Measurements from ENCODE around the gene ANAPC4.

Gene ANAPC4

DNA sequence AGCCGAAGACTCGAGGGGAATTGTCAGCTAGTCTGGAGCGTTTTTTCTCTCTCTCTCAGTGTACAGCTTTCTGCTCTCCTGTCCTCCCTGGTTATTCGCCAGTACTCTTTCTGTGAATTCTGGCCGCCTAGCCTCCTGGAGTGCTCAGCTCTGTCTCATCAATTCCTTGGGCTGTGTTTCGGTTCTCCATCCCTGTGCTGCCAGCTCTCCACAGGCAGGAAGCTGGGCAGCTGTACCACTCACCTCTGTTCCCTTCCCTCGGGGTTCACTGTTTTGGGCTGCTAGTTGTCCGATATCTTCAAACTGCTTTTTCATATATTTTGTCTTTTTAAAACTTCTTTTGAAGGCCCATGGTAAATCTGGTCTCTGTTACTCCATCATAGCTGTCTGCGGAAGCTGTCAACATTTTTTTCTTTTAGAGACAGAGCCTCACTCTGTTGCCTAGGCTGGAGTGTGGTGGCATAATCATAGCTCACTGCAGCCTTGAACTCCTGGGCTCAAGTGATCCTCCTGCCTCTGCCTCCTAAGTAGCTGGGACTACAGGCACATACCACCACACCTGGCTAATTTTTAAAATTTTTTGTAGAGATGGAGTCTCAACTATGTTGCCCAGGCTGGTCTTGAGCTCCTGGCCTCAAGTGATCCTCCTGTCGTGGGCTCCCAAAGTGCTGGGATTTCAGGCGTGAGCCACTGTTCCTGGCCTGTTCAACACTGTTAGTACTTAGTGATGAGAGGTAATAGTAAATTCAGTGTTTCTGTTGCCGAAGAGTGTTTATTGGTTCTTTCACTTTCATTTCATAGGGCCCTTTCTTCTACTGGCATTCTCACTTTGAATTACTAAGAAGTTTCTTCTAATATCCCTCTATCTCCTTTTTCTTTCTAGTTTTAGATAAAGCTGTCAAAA is 45.9 kb upstream of the ANAPC4 start:
- Histone ChIP-seq H3K4me1 (ENCODE audit: control insufficient read depth, low read length) (no peaks in the 10 kb centered on the region), H3K4me2 (ENCODE audit: low read length) (no peak overlapping the region)

DNA sequence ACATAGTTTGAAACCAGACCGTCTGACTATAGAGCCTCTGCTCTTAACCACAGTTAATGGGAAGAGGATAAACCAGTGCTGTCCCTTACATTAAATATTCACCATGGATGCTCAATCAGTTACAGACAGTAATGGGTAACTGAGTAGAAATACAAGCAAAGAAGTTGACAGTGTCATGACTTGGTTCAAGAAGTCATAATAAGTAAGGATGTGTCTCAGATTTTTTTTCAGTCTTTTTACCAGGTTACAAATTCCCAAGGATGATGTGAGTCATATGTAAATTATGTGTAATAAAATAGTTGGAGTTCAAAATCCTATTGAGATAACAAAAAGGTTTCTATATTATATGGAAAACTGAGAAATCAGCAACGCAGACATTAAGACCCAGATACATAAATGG is 33.4 kb upstream of the ANAPC4 start:
- H3K36me3 ChIP-seq (ENCODE audit: control insufficient read depth, low read length) = peaks cover 8% of the 10 kb centered on the region; the same call in 1 of the 2 replicates
- H4K20me1 ChIP-seq (ENCODE audit: control insufficient read depth, insufficient read depth, low read depth, low read length) = no peaks in the 10 kb centered on the region
- H3K9me2 ChIP-seq (replicated peaks; ENCODE audit: control insufficient read depth, low read length) = no peaks in the 10 kb centered on the region
- no peaks in the 10 kb centered on the region for H3K27me3 ChIP-seq (ENCODE audit: control insufficient read depth, low read length)
- TF ChIP-seq EZH2phosphoT487 (IDR thresholded peaks at IDR 0.05; ENCODE audit: borderline replicate concordance, low read length) = no peak
- TF ChIP-seq, protein P1, sequence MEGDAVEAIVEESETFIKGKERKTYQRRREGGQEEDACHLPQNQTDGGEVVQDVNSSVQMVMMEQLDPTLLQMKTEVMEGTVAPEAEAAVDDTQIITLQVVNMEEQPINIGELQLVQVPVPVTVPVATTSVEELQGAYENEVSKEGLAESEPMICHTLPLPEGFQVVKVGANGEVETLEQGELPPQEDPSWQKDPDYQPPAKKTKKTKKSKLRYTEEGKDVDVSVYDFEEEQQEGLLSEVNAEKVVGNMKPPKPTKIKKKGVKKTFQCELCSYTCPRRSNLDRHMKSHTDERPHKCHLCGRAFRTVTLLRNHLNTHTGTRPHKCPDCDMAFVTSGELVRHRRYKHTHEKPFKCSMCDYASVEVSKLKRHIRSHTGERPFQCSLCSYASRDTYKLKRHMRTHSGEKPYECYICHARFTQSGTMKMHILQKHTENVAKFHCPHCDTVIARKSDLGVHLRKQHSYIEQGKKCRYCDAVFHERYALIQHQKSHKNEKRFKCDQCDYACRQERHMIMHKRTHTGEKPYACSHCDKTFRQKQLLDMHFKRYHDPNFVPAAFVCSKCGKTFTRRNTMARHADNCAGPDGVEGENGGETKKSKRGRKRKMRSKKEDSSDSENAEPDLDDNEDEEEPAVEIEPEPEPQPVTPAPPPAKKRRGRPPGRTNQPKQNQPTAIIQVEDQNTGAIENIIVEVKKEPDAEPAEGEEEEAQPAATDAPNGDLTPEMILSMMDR (IDR thresholded peaks at IDR 0.05; ENCODE audit: low read depth, low read length, poor library complexity, severe bottlenecking) = no peak
- H3K4me3 ChIP-seq (ENCODE audit: low read length) = no peak overlapping the region
- no peaks in the 10 kb centered on the region for H3K9me3 ChIP-seq (ENCODE audit: control insufficient read depth, insufficient read depth, low read length)
- H3K79me2 ChIP-seq (ENCODE audit: control insufficient read depth, low read length) = no peaks in the 10 kb centered on the region
- no peak overlapping the region for H3K27ac ChIP-seq (ENCODE audit: low read depth, low read length)
- H3F3A ChIP-seq (ENCODE audit: control insufficient read depth, insufficient read depth) = no peaks in the 10 kb centered on the region
- H3K4me2 ChIP-seq (ENCODE audit: low read length) = no peak overlapping the region
- H3K4me1 ChIP-seq (ENCODE audit: control insufficient read depth, low read length) = no peaks in the 10 kb centered on the region

More for the DNA sequence above, 45.9 kb upstream of the ANAPC4 start:
- H3K27ac ChIP-seq (ENCODE audit: low read depth, low read length) = no peak overlapping the region
- no peaks in the 10 kb centered on the region for H3K79me2 ChIP-seq (ENCODE audit: control insufficient read depth, low read length)
- H4K20me1 ChIP-seq (ENCODE audit: control insufficient read depth, insufficient read depth, low read depth, low read length) = 0 out of 2 replicates have a peak, but pooled peaks cover 3% of the 10 kb centered on the region
- no peaks in the 10 kb centered on the region for H3K9me3 ChIP-seq (ENCODE audit: control insufficient read depth, insufficient read depth, low read length)
- no peaks in the 10 kb centered on the region for H3F3A ChIP-seq (ENCODE audit: control insufficient read depth, insufficient read depth)
- H3K9me2 ChIP-seq (replicated peaks; ENCODE audit: control insufficient read depth, low read length) = no peaks in the 10 kb centered on the region
- H3K36me3 ChIP-seq (ENCODE audit: control insufficient read depth, low read length) = peaks cover 11% of the 10 kb centered on the region
- TF ChIP-seq EZH2phosphoT487 (IDR thresholded peaks at IDR 0.05; ENCODE audit: borderline replicate concordance, low read length) = no peak
- TF ChIP-seq, protein P1 (IDR thresholded peaks at IDR 0.05; ENCODE audit: low read depth, low read length, poor library complexity, severe bottlenecking) = no peak
- no peaks in the 10 kb centered on the region for H3K27me3 ChIP-seq (ENCODE audit: control insufficient read depth, low read length)
- no peak overlapping the region for H3K4me3 ChIP-seq (ENCODE audit: low read length)

DNA sequence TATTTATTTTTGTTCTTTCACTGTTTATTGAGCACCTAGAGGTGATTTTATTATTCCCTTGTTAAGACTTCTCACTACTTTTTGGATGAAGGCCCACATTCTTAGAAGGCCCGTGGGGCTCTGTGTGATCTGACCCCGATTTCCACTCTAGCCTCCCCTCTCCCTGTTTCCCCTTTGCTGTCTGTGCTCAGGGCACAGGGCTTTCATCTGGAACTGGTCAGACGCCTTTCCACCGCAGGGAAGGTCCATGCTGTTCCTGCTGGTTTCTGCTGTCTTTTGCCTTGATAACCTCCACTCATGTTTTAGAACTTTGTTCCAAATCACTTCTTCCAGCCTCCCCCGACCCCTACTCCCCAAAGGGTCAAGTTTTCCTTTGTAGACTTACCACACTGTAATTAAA is 31.3 kb upstream of the ANAPC4 start:
- H3K36me3 ChIP-seq (ENCODE audit: control insufficient read depth, low read length) = peaks cover 5% of the 10 kb centered on the region; the same call in 1 of the 2 replicates
- TF ChIP-seq, protein P1 (IDR thresholded peaks at IDR 0.05; ENCODE audit: low read depth, low read length, poor library complexity, severe bottlenecking) = no peak
- no peak for TF ChIP-seq EZH2phosphoT487 (IDR thresholded peaks at IDR 0.05; ENCODE audit: borderline replicate concordance, low read length)
- no peaks in the 10 kb centered on the region for H3K27me3 ChIP-seq (ENCODE audit: control insufficient read depth, low read length)
- H3K9me3 ChIP-seq (ENCODE audit: control insufficient read depth, insufficient read depth, low read length) = no peaks in the 10 kb centered on the region
- no peaks in the 10 kb centered on the region for H3K4me1 ChIP-seq (ENCODE audit: control insufficient read depth, low read length)
- no peaks in the 10 kb centered on the region for H3F3A ChIP-seq (ENCODE audit: control insufficient read depth, insufficient read depth)
- no peak overlapping the region for H3K4me3 ChIP-seq (ENCODE audit: low read length)
- no peak overlapping the region for H3K4me2 ChIP-seq (ENCODE audit: low read length)
- no peaks in the 10 kb centered on the region for H4K20me1 ChIP-seq (ENCODE audit: control insufficient read depth, insufficient read depth, low read depth, low read length)
- H3K9me2 ChIP-seq (replicated peaks; ENCODE audit: control insufficient read depth, low read length) = no peaks in the 10 kb centered on the region
- H3K27ac ChIP-seq (ENCODE audit: low read depth, low read length) = no peak overlapping the region
- no peaks in the 10 kb centered on the region for H3K79me2 ChIP-seq (ENCODE audit: control insufficient read depth, low read length)

All from DOHH2 (cell line).